ENCODE results near the gene RGS5. TPM values are rescaled to one million over a fixed set of nuclear protein-coding genes. Genes with fewer than 3 reads are reported as not detected.

Gene RGS5
- total RNA-seq, 1 donor from 2014 or later = 6.9 TPM

GRCh38 chr1:163148911-163149310 lies 53.8 kb downstream of the RGS5 start:
- FAIRE-seq = no peak
- DNase-seq (ENCODE audit: low spot score in 2 of 2) = no peak

- DNase-seq (ENCODE audit: low spot score in 2 of 2) (no peak), FAIRE-seq (no peak)
Measured at GRCh38 chr1:163147019-163147418, 55.7 kb downstream of the RGS5 start.

GRCh38 chr1:163145435-163145834 lies 57.3 kb downstream of the RGS5 start:
- FAIRE-seq = no peak
- no peak for DNase-seq (ENCODE audit: low spot score in 2 of 2)

- no peak for DNase-seq (ENCODE audit: low spot score in 2 of 2)
- FAIRE-seq = no peak
Measured at GRCh38 chr1:163144418-163144817, 58.3 kb downstream of the RGS5 start.

GRCh38 chr1:163142152-163142551 lies 60.6 kb downstream of the RGS5 start:
- no peak for DNase-seq (ENCODE audit: low spot score in 2 of 2)
- FAIRE-seq = no peak

- no peak for DNase-seq (ENCODE audit: low spot score in 2 of 2)
- no peak for FAIRE-seq
Measured at GRCh38 chr1:163141556-163141955, 61.2 kb downstream of the RGS5 start.

- FAIRE-seq = no peak
- DNase-seq (ENCODE audit: low spot score in 2 of 2) = no peak
Measured at GRCh38 chr1:163137556-163138265, 65.0 kb downstream of the RGS5 start.

GRCh38 chr1:163131981-163132380 lies 70.7 kb downstream of the RGS5 start:
- DNase-seq (ENCODE audit: low spot score in 2 of 2) (no peak), FAIRE-seq (no peak)

- DNase-seq (ENCODE audit: low spot score in 2 of 2) (no peak), FAIRE-seq (no peak)
Measured at GRCh38 chr1:163130225-163130856, 72.4 kb downstream of the RGS5 start.

GRCh38 chr1:163128282-163128681 lies 74.4 kb downstream of the RGS5 start:
- FAIRE-seq (no peak), DNase-seq (ENCODE audit: low spot score in 2 of 2) (no peak)

GRCh38 chr1:163124812-163125211 lies 77.9 kb downstream of the RGS5 start:
- FAIRE-seq (no peak), DNase-seq (ENCODE audit: low spot score in 2 of 2) (no peak)

GRCh38 chr1:163120372-163120771 lies 82.3 kb downstream of the RGS5 start:
- no peak for DNase-seq (ENCODE audit: low spot score in 2 of 2)
- FAIRE-seq = no peak

GRCh38 chr1:163119707-163120106 lies 83.0 kb downstream of the RGS5 start:
- DNase-seq (ENCODE audit: low spot score in 2 of 2) = no peak
- FAIRE-seq = no peak

- DNase-seq (ENCODE audit: low spot score in 2 of 2) (no peak), FAIRE-seq (no peak)
Measured at GRCh38 chr1:163115887-163116286, 86.8 kb downstream of the RGS5 start.

GRCh38 chr1:163107655-163108054 lies 95.1 kb downstream of the RGS5 start:
- no peak for FAIRE-seq

GRCh38 chr1:163106364-163106987 lies 96.2 kb downstream of the RGS5 start:
- no peak for DNase-seq (ENCODE audit: low spot score in 2 of 2)

More at GRCh38 chr1:163107655-163108054, 95.1 kb downstream of the RGS5 start:
- DNase-seq (ENCODE audit: low spot score in 2 of 2) = no peak

GRCh38 chr1:163104385-163105099 lies 98.2 kb downstream of the RGS5 start:
- no peak for DNase-seq (ENCODE audit: low spot score in 2 of 2)
- FAIRE-seq = no peak

More at GRCh38 chr1:163106364-163106987, 96.2 kb downstream of the RGS5 start:
- no peak for FAIRE-seq

GRCh38 chr1:163102590-163102989 lies 100.1 kb downstream of the RGS5 start:
- DNase-seq (ENCODE audit: low spot score in 2 of 2) = no peak
- FAIRE-seq = no peak

GRCh38 chr1:163095213-163095612 lies 107.5 kb downstream of the RGS5 start:
- DNase-seq (ENCODE audit: low spot score in 2 of 2) = no peak
- no peak for FAIRE-seq

- DNase-seq (ENCODE audit: low spot score in 2 of 2) = no peak
- FAIRE-seq = no peak
Measured at GRCh38 chr1:163094589-163094988, 108.1 kb downstream of the RGS5 start.

GRCh38 chr1:163094182-163094581 lies 108.5 kb downstream of the RGS5 start:
- no peak for DNase-seq (ENCODE audit: low spot score in 2 of 2)
- FAIRE-seq = no peak

All from frontal cortex (tissue), 4 donors.